GM04503 (cell line): ENCODE measurements around the gene P2RY8.
"Not testable (repeated sequence)": the region's sequence is repeated elsewhere in the genome, so short reads cannot be mapped to it uniquely, and the experiment has no call there.

Source experiments
- DNase-seq: peaks from one replicate; pipeline ENCODE4 v3.0.0-alpha.2; 2012; ENCODE audit warnings: low read depth

P2RY8 gene

DNA sequence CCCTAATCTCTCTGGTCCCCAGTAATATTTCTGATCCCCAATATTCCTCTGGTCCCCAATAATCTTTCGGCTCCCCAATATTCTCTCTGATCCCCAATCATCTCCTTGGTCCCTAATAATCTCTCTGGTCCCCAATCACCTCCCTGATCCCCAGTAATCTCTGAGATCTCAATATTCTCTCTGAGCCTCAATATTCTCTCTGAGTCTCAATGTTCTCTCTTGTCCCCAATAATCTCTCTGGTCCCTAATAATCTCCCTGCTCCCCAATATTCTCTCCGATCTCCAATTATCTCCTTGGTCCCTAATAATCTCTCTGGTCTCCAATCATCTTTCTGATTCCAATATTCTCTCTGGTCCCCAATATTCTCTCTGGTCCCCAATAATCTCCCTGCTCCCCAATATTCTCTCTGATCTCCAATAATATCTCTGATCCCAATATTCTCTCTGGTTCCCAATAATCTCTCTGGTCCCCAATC lies 17.9 kb downstream of the P2RY8 start:
- no peak for DNase-seq

DNA sequence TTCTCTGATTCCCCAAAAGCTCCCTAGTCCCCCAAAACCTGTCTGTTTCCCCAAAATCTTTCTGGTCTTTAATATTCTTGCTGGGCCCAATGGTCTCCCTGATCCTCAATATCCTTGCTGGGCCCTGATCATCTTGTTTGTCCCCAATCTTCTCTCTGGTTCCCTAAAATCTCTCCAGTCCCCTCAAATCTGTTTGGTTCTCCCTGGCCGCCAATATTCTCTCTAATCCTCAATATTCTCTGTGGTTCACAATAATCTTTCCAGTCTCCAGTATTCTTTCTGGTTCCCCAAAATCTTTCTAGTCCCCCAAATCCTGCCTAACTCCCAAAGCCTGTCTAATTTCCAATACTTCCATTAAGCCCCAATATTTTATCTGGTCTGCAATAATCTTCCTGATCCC lies 18.5 kb downstream of the P2RY8 start:
- no peak for DNase-seq

DNA sequence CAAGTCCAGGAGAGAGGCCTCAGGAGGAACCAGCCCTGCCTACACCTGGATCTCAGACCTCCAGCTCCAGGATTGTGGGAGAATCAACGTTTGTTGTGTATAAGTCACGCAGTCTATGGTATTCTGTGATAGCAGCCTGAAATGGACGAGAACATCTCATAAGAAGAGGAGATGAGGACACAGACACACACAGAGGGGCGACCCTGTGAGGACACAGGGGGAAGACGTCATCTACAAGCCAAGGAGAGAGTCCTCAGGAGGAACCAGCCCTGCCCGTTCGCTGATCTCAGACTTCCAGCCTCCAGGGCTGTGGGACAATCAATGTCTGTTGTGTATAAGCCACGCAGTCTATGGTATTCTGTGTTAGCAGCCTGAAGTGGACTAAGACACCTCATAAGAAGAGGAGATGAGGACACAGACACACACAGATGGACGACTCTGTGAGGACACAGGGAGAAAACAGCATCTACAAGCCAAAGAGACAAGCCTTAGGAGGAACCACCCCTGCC lies 20.3 kb downstream of the P2RY8 start:
- DNase-seq, result no peak

DNA sequence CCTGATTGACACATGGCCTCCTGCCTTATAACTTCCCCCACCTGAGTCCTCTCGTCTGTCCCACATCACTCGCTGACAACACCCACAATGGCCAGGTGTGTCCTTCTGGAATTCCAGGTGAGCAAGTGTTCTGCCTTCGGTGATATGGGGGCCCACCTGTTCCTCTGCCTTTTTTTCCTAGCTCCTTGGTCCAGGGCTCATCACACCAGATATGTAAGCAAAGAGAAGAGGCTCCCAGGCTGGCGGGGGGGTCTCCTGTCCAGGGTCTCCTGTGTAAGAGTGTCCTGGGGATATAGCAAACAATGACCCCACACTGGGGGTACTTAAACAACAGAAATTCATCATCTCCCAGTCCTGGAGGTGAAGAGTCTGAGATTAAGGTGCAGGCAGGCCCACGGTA lies 25.2 kb downstream of the P2RY8 start:
- no peak for DNase-seq

DNA sequence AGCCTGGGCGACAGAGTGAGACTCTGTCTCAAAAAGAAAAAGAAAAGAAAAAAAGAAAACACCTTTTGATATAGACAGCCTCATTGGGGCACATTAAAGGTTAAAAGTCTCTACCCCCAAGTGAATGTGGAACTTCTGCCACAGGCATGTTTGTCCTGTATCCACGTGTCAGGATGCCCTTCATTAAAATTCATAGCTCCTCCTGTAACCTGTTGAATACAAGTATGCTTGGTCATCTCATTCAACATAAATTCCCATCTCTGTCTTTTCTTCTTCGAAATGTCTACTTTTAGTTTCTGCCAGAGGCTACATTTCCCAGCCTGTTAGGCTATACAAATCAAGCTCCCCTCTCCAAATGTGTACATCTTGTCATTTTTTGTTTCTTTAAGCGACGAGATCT lies 25.8 kb downstream of the P2RY8 start:
- no peak for DNase-seq

DNA sequence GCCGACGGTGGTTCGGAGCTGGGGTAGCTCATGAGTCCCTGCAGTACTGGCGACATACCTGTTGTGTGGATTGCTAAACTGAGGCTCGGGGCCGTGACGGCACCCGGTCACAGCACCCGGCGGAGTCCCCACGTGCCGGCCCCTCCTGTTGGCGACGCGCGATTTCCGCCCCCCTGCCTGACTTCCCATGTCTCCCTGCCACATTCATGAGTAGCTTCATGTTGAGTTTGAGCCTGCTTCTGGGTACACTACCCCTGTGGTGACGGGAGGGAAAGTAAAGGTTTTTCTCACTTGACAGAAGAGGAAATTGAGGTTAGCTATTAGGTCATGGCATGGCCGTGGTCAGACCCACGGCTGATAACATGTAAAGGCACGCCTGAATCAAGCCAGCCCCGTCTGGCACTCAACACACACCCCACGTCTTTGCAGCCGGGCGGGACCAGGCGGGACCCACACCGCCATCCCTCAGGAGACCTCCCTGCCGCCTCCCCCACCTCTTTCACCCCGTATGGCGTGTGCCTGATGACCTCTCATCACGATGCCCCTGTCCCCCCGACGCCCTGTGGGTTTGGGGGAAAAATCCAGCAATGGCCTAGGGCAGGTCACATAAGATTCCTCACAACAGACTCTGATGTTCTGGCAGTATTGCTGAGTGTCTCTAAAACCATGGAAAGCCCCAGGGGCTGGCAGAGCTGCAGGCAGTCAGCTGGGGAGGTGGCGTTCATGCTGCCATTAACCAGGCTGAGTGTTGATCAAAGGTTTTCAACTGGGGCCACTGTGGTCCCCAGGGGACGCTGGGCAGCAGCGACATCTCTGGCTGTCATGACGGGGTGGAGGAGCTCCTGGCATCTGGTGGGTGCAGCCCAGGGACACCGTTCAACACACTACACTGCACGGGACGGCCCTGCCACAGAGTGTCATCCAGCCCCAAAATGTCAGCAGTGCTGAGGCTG lies 29.2 kb downstream of the P2RY8 start:
- no peak for DNase-seq

DNA sequence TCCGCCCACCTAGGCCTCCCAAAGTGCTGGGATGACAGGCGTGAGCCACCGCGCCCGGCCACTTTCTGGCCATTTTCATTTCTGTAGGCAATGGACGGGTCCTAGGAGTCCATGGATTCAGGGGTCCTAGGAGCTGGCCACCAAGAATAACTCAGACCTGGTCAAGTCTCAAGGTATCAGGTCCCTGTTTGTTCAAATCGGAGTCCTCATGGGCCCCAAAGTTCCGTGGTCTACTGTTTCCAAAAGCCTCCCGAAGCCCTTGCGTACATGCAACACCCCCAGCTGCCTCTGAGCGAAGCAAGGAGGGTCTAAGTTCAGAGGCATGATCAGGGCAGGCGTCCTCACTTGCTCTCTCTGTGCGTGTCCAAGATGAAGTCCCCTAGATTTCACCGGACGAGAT lies 30.1 kb downstream of the P2RY8 start:
- no peak for DNase-seq

DNA sequence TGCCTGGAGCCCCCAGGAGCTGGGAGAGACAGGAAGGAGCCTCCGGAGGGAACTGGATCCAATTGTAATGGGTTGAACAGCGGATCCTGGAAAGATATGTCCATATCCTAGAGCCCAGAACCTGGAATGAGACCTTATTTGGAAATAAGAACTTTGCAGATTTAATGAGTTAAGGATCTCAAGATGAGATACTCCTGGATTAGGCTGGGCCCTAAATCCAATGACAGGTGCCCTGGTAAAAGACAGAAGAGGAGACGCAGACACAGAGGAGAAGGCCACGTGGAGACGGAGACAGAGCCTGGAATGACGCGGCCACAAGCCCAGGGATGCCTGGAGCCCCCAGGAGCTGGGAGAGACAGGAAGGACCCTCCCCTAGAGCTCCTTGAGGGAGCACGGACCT lies 34.1 kb downstream of the P2RY8 start:
- no peak for DNase-seq

DNA sequence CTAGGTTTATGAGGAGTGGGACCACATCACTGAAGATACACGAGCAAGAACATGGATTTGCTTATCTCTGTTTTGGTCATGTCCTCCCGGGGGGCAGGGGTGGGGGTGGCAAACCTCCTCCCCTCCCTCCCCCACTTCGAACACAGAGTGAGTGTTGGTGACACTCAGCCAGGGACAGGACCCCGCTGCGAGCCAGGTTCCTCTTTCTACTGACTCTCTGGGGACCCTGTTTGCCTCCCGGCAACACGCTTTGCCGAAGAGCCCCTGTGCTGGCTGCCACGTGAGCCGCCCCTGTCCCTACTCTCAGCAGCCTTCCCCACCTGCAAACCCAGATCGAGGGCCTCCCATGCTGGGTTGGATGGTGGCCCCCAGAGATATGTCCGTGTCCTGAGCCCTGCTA lies 34.7 kb downstream of the P2RY8 start:
- DNase-seq, result no peak

DNA sequence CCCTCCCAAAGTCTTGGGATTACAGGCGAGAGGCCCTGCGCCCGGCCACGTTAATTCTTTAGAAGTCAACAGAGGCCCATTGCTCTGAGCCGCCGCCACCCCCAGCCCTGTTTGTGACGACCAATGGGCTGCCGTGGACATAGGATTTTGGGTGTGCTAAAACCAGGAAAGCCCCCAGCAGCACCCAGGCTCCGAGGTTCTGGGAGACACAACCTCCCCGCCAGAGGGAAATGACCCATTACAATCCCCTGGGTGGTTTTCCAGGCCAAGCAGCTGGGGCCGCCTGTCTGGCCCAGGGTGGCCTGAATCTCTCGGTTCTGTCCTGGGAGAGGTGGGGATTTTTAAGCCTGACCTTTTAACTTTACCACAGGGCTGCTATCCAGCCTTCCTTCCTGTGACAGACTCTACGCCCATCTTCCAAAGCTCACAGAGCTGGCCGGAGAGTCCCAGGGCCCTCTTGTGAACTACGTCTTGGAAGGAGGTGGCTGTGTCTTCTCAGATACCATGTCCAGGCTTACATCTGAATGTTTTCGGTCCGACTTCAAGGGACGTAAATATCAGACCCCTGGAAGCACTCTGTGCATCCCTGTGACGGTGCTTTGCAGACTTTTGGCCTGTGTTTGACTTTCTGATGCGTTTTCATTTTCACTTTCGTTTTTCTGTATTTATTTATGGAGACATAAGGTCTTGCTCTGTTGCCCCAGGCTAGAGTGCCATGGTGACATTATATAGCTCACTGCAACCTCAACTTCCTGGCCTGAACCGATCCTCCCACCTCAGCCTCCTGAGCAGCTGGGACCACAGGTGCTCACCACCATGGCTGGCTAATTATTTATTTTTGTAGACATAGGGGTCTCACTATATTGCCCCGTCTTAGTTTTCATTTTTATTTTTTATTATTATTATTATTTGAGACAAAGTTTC lies 36.0 kb downstream of the P2RY8 start:
- no peak for DNase-seq

DNA sequence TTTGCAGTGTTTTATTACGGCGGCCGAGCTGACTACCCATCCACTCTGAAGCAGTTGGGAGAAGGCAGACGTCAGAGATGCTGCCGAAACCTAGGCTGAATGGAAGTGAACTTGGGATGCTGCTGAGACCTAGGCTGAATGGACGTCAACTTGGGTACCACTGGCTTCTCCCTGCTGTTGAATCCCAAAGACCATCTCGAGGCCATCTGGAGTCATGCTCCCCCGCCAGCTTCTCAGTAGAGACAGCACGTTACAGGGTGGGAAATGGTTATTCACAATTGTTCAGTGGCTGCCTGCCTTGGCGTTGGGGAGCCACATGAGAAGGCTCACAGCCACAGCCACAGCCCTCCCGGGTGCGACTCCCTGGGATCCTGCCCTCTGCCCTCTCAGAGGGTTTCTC lies 40.9 kb downstream of the P2RY8 start:
- DNase-seq, result no peak

DNA sequence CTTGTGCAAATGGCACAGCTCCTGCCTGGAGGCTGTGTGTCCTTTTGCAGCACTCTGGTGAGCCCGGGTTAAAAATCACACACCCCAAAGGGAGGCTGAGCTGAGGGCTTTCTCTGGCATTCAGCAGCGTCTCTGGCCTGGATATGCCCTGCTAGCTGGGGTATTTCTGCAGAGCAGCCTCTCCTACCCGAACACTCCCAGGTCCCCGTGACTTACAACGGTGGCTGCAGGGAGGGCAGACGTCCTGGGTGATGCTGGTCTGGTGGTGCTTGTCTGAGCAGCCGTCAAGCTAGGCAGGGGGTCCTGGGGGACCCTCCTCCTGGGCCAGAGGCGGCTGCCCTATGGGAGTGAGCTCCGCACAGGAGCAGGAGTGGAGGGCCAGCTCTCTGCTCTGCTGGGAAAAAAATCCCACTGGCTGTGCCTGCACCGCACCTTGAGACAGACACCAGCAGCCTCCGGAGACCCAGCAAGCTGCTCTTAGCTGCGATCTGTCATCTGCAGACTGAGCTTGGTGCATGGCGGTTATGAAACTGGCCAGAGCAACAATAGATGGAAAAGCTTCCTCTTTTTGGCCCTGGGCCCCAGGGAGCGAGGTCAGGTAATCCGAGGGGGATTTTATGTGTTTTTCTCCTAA lies 43.0 kb downstream of the P2RY8 start:
- no peak for DNase-seq

DNA sequence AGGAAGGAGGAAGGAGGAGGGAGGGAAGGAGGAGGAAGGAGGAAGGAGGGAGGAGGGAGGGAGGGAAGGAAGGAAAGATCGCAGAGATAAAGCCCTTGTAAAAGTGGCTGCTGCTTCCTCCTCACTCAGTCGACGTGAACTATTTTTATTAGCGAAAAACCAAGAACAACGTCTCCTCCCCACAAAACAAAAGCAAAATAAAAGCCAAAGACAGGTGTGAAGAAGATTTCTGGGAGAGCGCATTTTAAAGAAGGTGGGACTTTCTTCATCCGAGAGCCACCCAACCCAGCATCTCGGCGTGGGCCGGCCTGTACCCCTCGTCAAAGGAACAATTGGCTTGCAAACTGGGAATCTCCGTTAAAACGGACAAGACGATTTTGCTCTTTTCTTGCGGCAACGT lies 43.6 kb downstream of the P2RY8 start:
- no peak for DNase-seq

DNA sequence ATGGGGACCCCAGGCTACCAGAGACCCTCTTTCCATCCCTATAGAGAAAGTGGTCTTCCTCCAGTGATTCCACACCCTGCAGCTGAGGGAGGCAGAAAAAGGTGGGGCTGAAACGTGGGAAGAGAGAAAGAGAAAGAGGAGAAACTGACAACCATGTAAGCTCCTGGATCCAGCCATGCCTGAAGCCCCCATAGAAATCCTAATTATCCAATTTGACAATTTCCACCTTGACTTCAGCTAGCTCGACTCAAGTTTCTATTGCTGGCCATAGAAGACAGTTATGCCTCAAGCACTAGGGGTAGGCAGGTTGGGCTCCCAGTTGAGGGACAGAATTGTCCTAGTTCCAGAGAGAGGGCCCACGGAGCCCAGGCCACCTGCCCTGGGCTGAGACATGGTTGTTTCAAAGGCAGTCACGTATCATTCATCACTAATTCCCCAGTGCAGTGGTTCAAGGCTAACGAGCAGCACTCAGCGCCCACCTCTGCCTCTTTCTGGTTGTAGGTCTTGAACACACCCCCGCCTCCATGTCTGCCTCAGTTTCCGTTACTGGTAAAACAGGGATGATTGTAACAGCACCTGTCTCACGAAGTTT lies 44.5 kb downstream of the P2RY8 start:
- DNase-seq, result no peak

DNA sequence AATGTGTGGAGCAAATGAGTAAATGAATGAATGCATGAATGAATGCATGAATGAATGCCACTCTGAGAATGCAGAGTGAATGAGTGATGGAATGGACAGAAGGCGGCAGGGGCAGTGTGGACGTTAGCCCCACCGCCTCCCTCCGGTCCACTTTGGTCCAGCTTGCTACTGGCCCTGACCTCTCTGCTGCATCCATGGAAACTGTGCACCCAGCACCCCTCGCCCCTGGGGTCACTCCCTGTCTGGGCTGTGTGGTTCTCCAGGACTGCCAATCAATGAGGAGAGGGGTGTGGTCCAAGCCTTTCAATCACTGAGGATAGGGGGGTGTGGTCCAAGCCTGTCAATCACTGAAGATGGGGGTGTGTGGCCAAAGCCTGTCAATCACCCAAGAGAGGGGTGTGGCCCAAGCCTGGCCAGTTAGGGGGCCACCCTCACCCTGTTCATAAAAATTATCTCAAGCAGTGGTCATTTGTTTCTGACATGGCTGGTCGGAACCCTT lies 45.1 kb downstream of the P2RY8 start:
- no peak for DNase-seq

DNA sequence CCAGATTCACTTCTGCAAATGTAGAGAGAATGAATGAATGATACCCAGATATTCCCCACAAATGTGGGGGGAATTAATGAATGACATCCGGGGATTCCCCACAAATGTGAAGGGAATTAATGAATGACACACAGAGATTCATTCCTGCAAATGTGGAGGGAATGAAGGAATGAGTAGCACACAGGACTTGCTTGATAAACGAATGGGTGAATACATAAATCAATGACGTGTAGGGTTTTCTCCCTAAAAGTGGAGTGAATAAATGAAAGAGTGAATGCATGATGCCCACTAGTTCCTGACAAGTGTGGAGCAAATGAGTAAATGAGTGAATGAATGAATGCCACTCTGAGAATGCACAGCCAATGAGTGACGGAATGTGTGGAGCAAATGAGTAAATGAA lies 45.7 kb downstream of the P2RY8 start:
- DNase-seq, result not testable (repeated sequence)

DNA sequence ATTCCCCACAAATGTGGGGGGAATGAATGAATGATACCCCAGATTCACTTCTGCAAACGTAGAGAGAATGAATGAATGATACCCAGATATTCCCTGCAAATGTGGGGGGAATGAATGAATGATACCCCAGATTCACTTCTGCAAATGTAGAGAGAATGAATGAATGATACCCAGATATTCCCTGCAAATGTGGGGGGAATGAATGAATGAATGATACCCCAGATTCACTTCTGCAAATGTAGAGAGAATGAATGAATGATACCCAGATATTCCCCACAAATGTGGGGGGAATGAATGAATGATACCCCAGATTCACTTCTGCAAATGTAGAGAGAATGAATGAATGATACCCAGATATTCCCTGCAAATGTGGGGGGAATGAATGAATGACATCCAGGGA lies 46.3 kb downstream of the P2RY8 start:
- DNase-seq, result not testable (repeated sequence)

DNA sequence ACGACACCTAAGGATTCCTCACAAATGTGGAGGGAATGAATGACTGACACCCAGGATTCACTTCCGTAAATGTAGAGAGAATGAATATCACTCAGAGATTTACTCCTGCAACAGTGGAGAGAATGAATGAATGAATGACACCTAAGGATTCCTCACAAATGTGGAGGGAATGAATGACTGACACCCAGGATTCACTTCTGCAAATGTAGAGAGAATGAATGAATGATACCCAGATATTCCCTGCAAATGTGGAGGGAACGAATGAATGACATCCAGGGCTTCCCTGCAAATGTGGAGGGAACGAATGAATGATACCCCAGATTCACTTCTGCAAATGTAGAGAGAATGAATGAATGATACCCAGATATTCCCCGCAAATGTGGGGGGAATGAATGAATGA lies 47.6 kb downstream of the P2RY8 start:
- DNase-seq, result not testable (repeated sequence)

DNA sequence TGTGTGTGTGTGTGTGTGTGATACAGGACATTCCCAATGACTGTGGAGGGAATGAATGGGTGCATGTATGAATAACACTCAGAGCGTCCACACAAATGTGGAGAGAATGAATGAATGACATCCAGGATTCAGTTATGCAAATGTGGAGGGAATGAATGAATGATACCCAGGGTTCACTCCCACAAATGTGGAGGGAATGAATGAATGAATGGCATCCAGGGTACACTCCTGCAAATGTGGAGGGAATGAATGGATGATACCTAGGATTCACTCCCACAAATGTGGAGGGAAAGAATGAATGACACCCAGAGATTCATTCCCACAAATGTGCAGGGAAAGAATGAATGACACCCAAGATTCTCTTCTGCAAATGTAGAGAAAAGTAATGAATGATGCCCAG lies 48.2 kb downstream of the P2RY8 start:
- no peak for DNase-seq

DNA sequence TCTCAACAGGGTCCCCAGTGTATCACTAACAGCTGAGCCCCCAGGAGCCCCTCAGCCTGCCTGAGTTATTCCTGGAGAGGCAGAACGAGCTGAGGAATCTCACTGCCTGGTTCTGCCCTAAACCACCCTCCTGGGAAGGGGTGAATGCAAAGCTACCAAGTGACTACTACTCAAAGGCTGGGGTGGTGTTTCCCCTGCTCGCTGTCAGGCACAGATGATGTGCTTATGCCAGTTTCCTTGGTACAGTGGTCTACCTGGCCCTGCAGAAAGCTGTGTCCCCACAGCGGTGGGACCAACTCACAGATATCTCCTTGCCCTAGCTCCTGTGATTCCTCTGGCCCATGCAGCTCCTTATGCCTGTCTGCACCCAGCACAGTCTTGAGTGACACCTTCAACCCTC lies 48.8 kb downstream of the P2RY8 start:
- no peak for DNase-seq

DNA sequence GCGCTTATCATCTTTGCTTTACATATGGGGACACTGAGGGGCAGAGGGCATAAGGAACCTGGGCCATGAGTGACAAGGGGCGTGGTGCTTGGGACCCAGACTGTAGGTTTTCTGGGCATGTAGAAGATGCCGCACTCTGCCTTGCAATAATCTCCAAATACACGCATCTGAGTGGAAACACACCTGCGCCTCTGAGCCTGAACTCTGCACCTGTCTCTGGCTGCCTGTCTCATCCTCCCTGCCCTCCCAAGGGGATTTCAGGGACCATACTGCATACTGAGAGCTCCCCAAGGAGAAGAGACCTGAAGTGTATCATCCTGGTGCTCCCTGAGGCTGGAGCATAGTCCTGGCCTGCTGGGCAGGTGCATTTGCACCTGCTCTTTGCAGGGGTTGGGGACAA lies 49.6 kb downstream of the P2RY8 start:
- DNase-seq, result no peak
